GM21723 (cell line): ENCODE results near the gene MCU.
"Not testable (repeated sequence)": the region's sequence is repeated elsewhere in the genome, so short reads cannot be mapped to it uniquely, and the experiment has no call there.

Experiments used
- ATAC-seq: cut with Tn5 transposase; IDR thresholded peaks from one replicate; pipeline ENCODE4 v1.9.1; 2021; ENCODE audit warnings: mild to moderate bottlenecking, moderate library complexity; ENCODE audit not compliant: unreplicated experiment

MCU gene

DNA sequence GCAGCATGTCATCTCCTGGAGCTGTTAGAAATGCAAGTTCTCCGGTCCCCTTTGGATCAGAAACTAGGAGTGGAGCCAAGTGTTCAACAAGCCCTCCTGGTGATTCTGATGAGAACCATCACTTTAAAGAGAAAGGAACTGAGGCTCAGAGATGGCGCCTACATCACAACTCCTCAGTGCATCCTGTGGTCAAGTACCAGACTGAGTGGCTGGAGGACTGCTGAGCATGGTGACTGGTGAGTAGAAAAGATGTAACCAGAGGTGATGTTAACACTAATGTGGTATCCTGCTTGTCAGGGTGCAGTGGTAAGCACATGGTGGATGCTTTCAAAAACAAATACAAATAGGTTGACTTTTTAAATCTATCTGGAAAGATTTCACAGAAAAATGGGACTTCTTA is 198.1 kb downstream of the MCU start:
- no peak for ATAC-seq

DNA sequence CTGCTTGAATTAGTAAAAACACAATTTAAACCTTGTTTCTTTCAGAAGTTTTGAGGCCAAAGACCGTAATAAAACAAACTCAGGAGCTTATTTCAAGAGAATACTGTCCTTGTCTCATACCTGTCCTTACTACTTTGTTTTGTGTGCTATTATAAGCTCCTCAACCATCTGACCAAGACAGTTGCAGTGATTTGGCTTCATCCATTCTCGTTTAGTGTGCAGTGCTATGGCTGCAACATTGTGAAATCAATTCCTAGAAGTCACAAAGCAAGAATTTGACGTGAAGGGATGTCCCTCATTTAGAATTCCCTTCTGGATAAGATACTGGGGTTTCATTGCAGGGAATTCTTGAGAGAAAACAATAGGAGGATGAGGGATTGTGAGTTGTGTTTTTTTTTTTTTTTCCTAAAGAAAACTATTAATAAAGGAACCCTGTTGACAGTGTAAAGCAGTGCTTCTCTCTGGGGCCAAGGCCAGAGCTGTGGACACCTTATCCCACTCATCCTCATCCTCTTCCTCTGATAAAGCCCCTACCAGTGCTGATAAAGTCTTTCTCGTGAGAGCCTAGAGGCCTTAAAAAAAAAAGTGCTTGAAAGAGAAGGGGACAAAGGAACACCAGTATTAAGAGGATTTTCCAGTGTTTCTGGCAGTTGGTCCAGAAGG is 201.3 kb downstream of the MCU start, which contains the start of gene OIT3:
TSS of gene OIT3 (plus strand) at position 604 of the 663 bp plus-strand sequence. CDS start 60 bp downstream, outside the sequence.
- no peak for ATAC-seq

DNA sequence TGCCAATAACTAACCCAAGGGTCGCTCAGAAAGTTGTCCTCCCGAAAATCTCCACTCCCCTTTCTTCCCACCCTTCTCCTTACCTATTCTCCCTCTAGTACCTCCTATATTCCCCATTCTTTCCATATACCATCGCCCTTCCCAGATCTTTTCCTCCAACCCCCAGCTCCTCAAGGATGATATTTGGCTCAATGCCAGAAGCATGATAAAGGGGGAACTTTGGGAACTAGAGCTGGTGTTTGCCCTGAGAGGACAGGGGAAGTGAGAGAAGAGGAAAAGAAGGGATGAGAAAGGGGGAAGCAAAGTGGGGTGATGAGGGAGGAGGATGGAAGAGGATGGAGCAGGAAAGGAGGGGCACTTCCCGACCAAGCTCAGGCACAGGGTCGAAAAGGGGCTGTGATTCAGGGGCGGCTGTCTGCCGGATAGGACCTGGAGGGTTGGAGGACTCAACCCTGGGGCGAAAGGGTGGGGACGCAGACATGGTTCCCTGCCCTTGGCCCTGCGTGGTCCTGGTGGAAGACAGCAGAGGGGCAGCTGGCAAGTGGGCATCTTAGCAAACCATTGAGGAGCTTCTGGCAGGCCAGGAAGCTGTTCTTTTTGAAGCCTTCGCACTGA is 203.4 kb downstream of the MCU start:
- no peak for ATAC-seq

DNA sequence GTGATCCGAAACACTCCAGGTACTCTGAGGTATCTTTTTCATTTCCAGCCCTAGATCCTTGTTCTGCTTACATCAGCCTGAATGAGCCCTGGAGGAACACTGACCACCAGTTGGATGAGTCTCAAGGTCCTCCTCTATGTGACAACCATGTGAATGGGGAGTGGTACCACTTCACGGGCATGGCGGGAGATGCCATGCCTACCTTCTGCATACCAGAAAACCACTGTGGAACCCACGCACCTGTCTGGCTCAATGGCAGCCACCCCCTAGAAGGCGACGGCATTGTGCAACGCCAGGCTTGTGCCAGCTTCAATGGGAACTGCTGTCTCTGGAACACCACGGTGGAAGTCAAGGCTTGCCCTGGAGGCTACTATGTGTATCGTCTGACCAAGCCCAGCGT is 206.7 kb downstream of the MCU start:
- ATAC-seq, result no peak

DNA sequence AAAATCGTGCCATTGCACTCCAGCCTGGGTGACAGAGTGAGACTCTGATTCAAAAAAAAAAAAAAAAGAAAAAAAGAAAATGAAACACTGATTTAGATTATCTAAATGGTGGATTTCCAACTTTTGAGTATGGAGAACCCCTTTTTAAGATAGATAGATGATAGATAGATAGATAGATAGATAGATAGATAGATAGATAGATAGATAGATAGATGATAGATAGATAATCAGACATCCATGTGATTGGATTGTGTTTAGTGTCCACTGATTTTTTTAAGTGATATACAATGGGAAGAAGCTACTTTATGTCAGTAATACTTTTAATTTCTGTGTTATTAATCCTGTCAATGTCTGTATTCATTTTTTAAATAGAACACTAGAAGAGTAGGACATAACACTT is 207.6 kb downstream of the MCU start:
- no peak for ATAC-seq

DNA sequence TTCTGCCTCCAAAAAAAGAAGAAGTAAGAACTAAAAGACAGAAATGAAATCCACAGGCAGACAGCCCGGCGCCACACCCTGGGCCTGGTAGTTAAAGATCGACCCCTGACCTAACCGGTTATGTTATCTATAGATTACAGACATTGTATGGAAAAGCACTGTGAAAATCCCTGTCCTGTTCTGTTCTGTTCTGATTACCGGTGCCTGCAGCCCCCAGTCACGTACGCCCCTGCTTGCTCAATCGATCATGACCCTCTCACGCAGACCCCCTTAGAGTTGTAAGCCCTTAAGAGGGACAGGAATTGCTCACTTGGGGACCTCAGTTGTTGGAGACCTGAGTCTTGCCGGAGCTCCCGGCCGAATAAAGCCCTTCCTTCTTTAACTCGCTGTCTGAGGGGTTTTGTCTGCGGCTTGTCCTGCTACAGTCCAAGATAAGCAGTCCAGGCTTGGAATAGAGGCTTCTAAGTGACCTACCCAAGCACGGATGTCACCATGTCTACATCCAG is 212.1 kb downstream of the MCU start:
- not testable (repeated sequence) for ATAC-seq

DNA sequence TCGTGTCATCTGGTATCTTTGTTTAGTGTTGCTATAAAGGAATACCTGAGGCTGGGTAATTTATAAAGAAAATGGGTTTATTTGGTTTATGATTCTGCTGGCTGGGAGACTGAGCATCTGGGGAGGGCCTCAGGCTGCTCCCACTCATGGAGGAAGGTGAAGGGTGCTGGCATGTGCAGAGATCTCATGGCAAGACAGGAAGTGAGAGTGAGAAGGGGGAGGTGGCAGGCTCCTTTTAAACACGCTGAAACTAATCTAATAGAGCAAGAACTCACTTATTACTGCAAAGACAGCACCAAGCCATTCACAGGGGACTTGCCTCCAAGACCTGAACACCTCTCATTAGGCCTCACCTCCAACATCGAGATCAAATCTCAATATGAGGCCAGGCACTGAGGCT is 212.9 kb downstream of the MCU start:
- ATAC-seq, result no peak

DNA sequence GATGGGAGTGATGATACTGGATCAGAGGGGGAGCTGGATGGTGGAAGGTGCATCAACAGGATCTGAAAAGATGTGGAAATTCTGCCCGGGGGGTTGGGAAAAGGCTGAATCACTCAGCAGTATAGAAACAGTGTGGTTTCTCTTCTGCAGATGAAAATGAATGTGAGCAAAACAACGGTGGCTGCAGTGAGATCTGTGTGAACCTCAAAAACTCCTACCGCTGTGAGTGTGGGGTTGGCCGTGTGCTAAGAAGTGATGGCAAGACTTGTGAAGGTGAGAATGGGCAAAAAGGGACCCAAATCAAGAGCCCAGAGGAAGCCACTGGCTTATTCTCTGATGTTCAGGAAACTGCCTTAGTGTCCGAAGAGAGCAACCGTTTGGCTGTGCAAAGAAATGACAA is 214.5 kb downstream of the MCU start:
- ATAC-seq, result no peak

DNA sequence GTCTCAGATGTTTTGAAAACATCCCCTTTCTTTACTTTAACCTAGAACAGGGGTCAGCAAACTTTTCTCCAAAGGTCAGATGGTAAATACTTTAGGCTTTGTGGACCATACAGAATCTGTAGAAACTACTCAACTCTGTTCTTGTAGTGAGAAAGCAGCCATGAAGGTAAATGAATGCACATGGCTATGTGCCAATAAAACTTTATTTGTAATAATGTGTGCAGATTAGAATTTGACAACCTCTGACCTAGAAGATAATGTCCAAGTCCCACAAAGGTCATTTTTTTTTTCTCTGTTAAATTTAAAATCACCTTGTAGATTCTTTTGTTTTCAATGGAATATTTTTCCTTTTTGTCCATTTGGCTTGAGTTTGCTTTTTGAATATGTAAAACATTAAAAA is 218.8 kb downstream of the MCU start:
- ATAC-seq, result no peak

DNA sequence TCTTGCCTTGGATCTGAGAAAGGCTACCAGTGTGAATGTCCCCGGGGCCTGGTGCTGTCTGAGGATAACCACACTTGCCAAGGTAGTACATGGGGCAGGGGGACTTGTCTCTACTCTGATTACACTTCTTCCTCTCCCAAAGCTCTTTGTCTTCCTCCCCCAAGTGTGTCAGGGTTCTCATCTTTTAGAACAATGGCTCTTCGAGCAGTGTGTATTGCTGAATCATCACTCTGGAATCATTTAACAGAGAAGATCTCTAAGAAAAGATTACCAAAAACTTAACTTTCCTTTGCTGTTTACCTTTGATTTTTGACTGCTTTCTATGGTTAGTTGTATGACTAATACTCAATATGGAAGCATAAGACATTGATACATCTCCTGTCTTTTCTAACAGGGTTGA is 219.8 kb downstream of the MCU start:
- ATAC-seq, result no peak

DNA sequence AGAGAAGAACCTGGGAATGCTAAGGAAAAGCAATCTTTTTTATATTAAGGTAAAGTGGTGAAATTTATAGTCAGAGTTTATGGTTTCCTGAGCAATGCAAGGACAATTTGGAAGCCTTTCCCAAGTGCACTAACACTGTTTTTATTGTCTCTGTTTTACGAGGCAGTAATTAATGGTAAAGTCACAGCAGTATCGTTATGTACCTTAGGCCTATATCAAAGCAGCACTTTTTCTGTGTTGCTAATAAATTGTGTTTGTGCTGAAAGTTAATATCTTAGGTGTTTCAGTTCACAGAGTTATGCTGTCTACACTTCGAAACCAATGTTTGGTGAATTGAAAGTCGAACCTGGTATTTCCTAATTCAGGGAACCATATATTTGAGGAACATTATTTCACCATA is 220.8 kb downstream of the MCU start:
- ATAC-seq, result no peak

DNA sequence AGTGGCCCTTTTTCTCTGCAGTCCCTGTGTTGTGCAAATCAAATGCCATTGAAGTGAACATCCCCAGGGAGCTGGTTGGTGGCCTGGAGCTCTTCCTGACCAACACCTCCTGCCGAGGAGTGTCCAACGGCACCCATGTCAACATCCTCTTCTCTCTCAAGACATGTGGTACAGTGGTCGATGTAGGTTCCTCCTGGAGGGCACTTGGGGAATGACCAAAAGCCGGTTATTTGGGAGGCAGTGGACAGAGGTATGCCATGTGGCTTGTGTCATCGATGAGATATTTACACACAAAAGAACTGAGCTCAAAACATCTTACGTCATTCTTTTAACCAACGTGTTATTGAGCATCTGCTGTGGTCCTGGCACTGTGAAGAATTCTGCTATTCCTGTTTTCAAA is 221.3 kb downstream of the MCU start:
- ATAC-seq, result no peak

DNA sequence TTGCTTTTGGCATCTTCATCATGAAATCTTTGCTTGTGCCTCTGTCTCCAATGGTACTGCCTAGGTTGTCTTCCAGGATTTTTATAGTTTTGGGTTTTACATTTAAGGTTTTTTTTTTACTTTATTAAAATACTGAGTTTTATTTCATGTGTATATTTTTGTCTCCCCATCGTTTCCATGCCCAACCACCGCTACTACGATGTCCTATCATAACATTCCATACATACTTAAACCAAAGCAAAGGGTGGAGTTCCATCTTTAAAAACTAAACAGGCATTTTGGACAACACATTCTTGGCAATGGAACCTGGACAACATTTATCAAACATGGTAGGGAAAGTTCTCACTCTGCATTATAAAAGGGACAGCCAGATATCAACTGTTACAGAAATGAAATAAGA is 225.3 kb downstream of the MCU start:
- not testable (repeated sequence) for ATAC-seq

DNA sequence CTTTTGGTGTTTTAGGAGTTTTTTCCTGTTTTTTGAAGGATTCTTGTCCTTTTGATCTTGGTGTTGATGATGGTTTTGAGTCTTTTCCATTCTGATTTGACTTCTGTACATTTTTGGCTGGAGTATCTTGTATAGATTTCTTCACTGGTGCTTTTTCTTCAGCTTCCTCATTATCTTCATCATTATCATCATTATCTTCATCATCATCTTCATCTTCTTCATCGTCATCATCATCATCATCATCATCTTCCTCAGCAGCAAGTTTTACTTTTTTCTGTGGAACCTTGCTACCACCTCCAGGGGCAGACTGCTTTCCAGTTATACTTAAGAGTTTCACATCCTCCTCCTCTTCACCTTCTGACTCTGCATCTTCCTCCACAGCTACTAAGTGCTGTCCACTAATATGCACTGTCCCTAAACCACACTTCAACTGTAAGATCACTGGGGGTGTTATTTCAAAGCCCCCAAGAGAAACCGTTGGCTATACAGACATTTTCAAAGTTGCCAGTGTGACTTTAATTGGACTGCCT is 225.9 kb downstream of the MCU start:
- ATAC-seq, result not testable (repeated sequence)

DNA sequence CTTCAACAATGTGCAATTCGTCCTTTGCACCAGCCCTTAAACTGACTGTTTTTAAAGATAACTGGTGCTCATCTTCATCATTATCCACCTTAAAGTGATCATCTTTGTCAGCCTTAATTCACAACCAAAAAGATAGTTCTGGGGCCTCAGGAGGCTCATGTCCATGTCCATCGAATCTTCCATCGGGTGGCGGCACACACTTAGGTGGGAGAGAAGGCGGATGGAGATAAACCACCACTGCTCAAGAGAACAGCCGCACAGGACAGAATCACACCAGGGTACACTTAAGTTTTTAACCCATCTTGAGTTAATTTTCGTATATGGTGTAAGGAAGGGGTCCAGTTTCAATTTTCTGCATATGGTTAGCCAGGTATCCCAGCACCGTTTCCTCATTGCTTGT is 226.4 kb downstream of the MCU start:
- no peak for ATAC-seq

DNA sequence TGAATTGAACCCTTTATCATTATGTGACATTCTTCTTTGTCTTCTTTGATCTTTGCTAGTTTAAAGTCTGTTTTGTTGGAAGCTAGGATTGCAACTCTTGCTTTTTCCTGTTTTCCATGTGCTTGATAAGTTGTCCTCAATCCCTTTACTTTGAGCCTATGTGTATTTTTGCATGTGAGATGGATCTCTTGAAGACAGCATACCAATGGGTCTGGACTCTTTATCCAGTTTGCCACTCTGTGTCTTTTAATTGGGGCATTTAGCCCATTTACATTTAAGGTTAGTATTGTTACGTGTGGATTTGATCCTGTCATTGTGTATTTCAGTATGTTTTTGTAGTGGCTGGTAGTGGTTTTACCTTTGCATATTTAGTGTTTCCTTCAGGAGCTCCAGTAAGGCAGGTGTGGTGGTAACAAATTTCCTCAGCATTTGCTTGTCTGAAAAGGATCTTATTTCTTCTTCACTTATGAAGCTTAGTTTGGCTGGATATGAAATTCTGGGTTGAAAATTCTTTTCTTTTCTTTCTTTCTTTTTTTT is 229.3 kb downstream of the MCU start:
- not testable (repeated sequence) for ATAC-seq

DNA sequence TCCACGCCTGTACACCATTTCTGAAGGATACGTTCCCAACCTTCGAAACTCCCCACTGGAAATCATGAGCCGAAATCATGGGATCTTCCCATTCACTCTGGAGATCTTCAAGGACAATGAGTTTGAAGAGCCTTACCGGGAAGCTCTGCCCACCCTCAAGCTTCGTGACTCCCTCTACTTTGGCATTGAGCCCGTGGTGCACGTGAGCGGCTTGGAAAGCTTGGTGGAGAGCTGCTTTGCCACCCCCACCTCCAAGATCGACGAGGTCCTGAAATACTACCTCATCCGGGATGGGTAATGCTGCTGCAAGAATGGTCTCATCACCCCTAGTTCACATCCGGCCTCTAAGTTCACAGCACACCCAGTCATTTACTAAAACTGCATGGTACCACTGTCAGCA is 232.4 kb downstream of the MCU start:
- ATAC-seq, result no peak

DNA sequence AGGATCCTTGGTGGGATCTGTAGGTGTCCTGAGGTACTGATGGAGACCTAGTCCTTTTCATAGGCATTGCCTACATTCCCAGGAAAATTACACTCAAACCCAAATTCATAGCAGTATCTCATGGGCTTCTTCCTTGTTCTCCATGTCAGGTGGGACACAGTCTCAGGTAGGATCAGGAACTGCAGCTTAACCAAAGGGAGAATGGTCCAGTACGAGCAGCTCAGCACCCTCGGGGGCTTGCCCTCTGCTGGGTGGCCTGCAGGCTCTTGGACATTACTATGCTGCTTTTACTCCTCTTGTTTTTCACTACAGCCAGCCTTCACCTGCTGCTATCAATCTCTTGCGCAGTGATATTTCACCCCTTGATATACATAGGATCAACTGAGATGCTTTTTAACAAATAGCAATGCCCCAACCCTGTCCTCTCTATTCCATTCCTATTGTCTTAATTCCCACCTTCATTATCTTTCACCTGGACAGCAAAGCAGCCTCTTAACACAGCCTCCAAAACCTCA is 234.1 kb downstream of the MCU start:
- ATAC-seq, result no peak

DNA sequence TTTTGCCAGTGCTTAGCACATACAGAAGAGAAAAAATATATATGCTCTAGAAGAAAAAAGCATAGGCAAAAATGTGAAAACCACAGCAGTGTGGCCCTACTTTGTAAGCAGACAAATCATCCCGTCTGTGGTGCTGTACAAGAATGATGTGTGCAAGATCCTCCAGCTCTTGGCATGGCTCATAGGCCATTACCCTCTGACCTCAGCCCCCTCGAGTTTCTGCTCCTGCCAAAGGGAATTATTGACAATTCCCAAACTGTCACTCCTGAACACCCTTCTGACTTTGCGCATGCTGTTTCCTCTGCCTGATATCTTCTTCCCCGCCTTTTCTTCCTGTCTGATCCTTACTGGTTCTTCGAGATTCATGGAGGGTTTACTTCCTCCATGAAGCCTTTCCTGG is 235.5 kb downstream of the MCU start:
- no peak for ATAC-seq

DNA sequence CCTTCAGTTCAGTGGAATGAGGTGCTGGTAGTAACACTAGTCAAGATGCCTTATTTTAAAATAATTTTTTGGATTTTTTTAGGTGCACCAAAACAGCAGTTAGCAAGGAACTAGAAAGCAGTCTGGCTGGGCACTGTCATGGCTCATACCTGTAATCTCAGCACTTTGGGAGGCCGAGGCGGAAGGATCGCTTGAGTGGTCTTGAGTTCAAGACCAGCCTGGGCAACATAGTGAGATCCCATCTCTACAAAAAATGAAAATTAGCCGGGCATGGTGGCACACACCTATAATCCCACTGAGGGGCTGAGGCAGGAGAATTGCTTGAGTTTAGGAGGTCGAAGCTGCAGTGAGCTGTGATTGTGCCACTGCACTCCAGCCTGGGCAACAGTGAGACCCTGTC is 236.9 kb downstream of the MCU start:
- no peak for ATAC-seq

DNA sequence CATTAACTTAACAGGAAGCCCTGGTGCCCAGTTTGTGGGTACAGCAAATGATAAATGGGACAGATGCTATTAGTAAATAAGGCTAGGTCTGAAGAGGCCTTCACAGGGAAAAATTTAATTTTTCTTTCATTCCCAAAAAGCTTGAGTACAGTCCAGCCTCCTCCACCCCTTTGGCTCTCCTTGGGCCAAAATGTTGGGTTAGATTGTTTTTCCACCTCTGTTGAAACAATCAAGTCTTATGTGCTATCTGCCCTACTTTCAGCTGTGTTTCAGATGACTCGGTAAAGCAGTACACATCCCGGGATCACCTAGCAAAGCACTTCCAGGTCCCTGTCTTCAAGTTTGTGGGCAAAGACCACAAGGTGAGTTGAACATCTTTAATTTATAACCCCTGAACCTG is 238.3 kb downstream of the MCU start:
- ATAC-seq, result no peak
